SK-MEL-5 (cell line): ENCODE measurements around the gene CST6. TPM values are rescaled to one million over a fixed set of nuclear protein-coding genes. Genes with fewer than 3 reads are reported as not detected.
A peak's percentile ranks its signal among the peaks of the same experiment; 100 is the strongest.

Source experiments
- DNase-seq: peaks from one replicate; pipeline ENCODE4 v3.0.0-alpha.2; 2016; ENCODE audit warnings: low read depth, low spot score
- in situ Hi-C: cut with HindIII; loops from 2 replicates; pipeline ENCODE4 v1.10.0; 2016; ENCODE audit warnings: low sequenced_read_pairs, high pct_unique_total_duplicates, low pct_unique_long_range_greater_than_20kb
- polyA plus RNA-seq, 2 experiments: library from polyadenylated mRNA; depleted of rRNA; stranded (reverse); fragments of >200 nt; gene quantifications; 2 replicates each; pipeline ENCODE4 v1.2.3, GENCODE V29; 2015
- total RNA-seq: library from RNA; depleted of rRNA; stranded (reverse); fragments of >200 nt; shearing (Covaris generic); gene quantifications from 2 replicates; pipeline ENCODE4 v1.2.3, GENCODE V29; 2014; rRNA removed

The CST6 gene, protein sequence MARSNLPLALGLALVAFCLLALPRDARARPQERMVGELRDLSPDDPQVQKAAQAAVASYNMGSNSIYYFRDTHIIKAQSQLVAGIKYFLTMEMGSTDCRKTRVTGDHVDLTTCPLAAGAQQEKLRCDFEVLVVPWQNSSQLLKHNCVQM
- total RNA-seq: not detected in 2 replicates
- not detected in 2 replicates for polyA plus RNA-seq (2015; cell fraction: cytosol; rRNA removed)
- polyA plus RNA-seq (2015; cell fraction: nucleus; rRNA removed): not detected in 2 replicates

GRCh38 chr11:66011785-66012303 is at the start of gene CST6:
Gene CST6 (plus strand): TSS chr11:66012008. CDS start chr11:66012045, 37 bp downstream.
- no peak for DNase-seq
- in situ Hi-C loops: no loop called here

DNA sequence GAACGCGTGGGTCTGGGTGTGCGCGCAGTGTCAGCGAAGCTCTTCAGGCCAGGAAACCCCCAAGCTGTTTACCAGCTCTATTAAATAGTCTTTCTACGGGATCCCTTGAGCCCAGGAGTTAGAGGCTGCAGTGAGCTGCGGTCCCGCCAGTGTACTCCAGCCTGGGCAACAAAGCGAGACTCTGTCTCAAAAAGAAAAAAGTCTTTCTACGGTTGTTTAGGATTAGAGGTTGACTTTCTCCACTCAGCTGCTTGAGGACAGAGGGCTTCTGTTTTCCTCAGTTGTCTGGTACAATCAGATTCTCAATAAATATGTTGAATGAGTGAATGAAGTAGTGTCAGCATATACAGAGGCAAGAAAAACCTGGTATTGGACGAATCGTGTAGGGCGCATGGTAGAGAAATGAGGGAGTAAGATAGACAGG is 49.7 kb upstream of the CST6 start:
- in situ Hi-C loops: no loop called here
- peak; percentile 10 for DNase-seq

DNA sequence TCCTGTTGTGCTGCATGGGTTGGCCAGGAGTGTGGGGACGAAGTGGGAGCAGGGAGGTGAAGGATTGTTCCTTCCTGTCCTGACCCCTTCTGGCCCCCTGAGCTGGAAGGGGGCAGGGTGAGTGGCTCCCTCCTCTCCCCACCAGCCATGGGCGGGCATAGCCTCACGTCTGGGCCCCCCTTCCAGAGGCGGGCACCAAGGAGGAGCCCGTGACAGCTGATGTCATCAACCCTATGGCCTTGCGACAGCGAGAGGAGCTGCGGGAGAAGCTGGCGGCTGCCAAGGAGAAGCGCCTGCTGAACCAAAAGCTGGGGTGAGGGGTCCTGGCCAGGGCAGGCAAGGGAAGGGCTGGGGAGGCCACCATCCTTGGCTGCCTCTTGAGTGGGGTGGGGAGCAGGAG is 46.9 kb upstream of the CST6 start:
- in situ Hi-C loops: no loop called here
- DNase-seq: no peak

DNA sequence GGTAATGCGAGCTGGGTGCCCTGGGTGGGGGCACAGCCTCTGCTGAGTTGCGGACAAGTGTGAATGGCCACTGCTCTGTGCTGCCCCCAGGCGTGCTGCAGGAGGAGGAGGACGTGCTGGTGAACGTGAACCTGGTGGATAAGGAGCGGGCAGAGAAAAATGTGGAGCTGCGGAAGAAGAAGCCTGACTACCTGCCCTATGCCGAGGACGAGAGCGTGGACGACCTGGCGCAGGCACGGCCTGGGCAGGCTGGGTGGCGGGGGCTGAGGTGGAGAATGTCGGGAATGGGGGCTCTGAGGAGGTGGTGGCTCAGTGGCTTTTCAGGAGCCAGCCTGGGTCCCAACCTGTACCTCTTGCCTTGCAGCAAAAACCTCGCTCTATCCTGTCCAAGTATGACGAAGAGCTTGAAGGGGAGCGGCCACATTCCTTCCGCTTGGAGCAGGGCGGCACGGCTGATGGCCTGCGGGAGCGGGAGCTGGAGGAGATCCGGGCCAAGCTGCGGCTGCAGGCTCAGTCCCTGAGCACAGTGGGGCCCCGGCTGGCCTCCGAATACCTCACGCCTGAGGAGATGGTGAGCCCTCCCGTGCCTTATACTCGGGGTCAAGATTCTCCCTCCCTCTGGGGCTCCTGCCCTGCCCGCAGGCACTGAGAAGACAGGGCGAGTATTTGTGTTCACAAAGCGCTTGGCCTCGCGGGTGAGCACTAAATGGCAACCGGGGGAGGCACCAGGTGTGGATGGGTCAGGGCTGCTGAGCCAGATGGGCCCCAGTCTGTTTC is 45.6 kb upstream of the CST6 start:
- in situ Hi-C loops: no loop called here
- DNase-seq: no peak

GRCh38 chr11:65967329-65967934 is 44.4 kb upstream of the CST6 start:
- DNase-seq: no peak

DNA sequence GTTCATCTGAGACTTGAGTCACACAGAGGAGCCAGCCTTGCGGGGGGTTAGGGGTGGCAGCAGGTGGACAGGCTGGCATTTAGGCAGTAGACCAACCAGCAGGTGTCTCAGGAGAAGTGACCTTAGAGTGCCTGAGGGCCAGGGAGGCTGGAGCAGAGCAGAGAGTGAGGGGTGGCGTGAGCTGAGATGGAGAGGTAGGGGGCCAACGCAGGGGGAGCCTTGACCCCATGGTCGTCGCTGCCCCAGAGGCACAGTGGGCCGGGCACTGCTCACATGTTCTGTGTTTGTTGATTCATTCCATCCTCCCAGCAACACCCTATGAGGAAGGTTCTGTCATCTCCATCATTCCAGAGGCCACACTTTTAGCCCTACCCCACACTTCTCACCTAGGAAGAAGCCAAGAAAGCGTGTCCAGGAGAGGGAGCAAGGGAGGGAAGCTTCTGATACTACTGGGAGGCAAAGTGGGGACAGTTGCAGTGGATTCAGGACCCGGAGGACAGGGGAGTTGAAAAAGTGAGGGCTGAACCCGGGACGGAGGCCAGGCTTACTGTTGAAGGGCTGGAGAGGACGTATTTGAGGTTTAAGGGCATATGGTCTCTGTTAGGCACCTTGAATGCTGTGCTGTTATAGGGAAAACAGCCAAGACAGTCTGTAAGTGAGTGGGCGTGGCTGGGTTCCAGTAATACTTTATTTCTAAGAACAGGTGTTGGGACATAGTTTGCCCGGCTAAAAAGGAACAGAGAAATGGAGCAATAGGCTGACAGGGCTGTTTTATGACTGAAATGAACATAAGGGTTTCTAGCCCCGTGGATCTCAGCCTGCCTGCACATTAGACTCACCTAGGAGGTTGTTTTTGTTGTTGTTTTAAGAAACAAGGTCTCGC is 43.0 kb upstream of the CST6 start:
- in situ Hi-C loops: no loop called here

More at GRCh38 chr11:65967329-65967934, 44.4 kb upstream of the CST6 start:
- in situ Hi-C loops: no loop called here

GRCh38 chr11:65972116-65972515 is 39.7 kb upstream of the CST6 start:
- in situ Hi-C loops: no loop called here
- DNase-seq: no peak

More for the DNA sequence above, 43.0 kb upstream of the CST6 start:
- no peak for DNase-seq

DNA sequence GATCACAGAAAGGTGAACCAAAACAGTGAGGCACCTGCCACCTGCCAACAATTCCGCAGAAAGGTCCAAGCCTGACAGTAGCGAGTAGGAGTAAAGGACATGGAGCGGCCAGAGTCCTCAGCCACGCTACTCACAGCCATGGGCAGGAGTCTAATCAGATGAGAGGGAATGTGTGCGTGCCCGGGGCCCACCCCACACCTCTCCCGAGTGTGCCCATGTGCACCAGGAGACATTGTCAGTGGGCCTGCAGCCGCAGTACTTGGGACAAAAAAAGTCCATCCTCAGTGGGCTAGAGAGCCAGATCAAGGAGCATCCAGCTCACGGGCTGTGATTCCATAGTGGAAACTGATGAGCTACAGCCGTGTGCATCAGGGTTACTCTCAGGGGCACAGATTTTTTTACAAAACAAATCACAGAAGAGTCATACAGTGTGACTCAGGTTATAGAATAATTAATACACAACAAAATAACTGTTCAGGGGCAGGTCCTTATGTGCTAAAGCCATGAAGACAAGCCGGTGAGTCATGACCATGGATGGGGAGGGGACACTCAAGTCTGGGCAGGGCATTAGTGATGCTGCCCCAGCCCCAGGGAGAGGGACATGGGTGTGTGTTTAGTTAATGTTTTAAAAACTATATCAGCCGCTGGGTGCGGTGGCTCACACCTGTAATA is 38.2 kb upstream of the CST6 start:
- no peak for DNase-seq
- in situ Hi-C loops: no loop called here

- in situ Hi-C loops: no loop called here
- DNase-seq: no peak
Measured at GRCh38 chr11:65975771-65976170, 36.0 kb upstream of the CST6 start.

DNA sequence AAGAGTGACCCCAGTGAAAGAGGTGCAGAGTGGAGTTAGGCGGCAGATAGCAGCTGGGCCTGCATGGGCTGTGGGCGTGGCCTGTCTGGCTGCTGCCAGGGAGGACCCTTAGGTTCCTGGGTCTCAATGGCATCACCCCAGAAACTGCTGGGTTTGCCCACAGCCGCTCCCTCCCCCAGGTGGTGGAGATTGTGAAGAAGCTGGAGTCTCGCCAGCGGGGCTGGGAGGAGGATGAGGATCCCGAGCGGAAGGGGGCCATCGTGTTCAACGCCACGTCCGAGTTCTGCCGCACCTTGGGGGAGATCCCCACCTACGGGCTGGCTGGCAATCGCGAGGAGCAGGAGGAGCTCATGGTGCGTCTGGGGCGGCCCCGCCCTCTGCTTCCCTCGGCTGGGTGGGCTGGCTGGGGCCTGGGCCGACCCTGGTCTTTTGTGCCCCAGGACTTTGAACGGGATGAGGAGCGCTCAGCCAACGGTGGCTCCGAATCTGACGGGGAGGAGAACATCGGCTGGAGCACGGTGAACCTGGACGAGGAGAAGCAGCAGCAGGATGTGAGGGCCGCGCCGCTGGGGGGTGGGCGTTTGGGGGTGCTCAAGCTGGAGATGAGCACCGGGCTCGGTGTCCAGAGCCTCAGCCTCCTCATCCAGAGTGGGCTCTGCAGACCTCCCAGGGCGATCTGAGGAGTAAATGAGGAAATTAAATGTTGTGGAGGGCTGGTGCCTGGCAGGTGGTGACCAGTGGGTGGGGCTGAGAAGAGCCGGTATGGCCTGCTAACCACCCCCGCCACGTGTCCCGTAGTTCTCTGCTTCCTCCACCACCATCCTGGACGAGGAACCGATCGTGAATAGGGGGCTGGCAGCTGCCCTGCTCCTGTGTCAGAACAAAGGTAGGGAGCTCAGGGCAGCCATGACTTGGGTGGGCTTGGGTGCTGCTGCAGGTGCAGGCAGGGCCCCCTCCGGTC is 35.3 kb upstream of the CST6 start:
- DNase-seq: no peak
- in situ Hi-C loops: no loop called here

DNA sequence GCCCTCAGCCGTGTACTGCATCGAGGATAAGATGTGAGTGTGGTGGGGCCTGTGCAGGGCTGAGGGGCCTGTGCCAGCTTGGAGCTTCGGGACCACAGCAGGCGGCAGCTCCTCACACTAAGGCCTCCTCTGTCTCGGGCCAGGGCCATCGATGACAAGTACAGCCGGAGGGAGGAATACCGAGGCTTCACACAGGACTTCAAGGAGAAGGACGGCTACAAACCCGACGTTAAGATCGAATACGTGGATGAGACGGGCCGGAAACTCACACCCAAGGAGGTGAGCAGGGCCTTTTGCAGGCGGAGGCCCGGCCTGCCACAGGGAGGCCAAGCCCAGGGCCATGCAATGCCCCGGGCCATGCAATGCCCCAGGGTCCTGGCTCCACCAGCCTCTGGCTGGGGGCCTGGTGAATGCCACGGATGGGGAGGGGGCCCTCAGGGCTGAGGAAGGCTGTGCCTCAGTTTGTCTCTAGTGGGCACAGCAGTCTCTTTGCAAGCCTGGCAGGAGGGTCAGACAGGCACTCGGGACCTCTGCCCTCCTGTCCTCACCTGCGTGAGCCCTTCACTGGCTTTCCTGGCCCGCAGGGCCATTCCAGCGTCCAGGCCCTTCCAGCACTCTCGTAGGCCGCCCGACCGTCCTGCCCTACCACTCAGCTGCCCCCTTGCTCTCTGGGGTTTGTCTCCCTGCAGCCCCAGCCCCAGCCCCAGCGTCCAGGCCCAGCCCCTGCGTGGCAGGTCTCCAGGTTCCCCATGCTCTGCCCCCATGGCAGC is 34.0 kb upstream of the CST6 start:
- in situ Hi-C loops: no loop called here
- DNase-seq: no peak

GRCh38 chr11:65978391-65979238 is 33.2 kb upstream of the CST6 start:
- DNase-seq: no peak

GRCh38 chr11:65979261-65979759 is 32.5 kb upstream of the CST6 start:
- in situ Hi-C loops: no loop called here
- DNase-seq: no peak

More at GRCh38 chr11:65978391-65979238, 33.2 kb upstream of the CST6 start:
- in situ Hi-C loops: no loop called here

DNA sequence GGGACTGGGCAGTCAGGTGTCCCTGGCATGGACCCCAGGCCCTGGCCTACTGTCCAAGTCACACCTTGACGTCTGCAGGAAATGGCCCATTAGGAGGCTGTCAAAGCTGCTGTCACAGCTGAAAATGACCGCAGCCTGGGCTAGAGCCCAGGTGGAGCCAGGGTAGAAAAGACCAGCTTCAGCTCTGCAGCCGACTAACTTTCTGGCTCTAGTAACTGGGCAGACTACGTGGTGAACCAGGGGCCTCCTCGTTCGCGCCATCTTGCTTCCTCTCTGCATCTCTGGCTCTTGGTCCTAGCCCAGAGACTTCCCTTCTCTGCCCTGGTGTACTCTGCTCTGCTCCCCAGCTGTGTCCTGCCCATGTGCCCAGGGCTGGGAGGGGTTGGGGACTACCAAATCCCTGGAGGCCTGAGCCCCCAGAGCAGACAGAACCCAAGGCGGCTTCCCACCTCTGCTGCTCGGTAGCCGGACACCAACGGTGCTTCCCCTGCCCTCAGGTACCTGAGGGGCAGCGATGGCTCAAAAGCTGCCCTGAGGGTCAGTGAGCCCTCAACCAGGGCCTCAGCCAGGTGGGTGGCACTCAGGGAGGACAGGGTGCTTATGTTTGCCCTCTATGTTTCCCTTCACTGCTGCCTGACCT is 30.6 kb upstream of the CST6 start:
- in situ Hi-C loops: no loop called here
- no peak for DNase-seq
